GM21737 (cell line): ENCODE measurements around the gene GALNT2.

Experiments
- ATAC-seq: cut with Tn5 transposase; IDR thresholded peaks from one replicate; pipeline ENCODE4 v1.9.1; 2021; ENCODE audit warnings: mild to moderate bottlenecking, moderate library complexity; ENCODE audit not compliant: unreplicated experiment

The GALNT2 gene

DNA sequence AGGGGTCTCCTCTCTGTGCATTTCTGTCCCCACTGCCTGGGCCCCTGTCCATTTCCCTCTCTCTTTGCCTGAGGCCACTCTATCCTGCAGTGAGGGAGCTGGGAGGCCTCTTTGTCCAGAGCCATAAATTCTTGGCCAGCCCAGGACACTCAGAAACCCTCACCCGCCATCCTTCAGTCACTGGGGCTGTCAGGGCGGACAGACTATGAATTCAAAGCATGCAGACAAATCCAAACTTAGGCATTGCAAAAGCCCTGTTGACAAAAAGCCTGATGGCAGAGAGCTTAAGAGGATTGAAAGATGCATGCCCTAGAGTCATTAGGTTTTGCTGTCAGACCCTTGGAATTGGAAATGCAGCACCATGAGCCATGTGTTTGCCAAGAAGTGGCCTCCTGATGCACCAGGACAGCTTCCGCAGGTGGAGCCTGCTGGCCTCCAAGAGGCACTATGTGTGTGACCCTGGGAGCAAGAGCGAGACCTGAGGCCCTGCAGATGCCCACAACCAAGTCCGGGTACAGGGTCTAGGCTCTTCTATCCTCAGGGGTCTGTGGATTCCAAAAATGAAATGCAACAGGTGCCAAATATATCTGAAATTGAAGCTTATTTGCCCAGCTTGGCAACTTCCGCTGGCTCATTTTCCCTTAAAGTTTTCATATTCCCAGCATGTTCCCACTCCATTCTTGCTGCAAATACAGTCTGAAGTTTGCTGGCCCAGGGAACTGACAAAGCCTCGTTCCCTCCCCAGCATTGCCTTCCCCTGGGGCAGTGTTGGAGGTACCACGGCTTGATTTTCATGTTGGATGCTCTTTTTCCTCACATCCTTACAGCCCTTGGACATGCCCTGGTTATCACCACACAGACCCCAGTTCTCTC, 181.2 kb downstream of the GALNT2 start:
- ATAC-seq = no peak

DNA sequence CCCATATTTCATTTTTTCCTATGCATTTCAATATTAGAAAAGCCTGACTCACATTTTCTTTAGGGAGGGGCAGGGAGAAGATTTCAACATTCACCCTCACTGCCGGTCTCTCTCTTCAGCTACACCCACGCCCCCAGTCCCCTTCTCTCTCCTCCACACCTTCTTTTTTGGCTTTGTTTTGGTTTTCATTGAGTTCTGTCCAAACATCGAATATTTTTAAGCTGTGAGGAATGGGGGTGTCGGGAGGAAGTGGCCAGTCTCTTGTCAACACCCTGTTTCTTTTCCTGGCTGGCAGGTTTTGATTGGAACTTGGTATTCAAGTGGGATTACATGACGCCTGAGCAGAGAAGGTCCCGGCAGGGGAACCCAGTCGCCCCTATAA, 181.8 kb downstream of the GALNT2 start:
- no peak for ATAC-seq

DNA sequence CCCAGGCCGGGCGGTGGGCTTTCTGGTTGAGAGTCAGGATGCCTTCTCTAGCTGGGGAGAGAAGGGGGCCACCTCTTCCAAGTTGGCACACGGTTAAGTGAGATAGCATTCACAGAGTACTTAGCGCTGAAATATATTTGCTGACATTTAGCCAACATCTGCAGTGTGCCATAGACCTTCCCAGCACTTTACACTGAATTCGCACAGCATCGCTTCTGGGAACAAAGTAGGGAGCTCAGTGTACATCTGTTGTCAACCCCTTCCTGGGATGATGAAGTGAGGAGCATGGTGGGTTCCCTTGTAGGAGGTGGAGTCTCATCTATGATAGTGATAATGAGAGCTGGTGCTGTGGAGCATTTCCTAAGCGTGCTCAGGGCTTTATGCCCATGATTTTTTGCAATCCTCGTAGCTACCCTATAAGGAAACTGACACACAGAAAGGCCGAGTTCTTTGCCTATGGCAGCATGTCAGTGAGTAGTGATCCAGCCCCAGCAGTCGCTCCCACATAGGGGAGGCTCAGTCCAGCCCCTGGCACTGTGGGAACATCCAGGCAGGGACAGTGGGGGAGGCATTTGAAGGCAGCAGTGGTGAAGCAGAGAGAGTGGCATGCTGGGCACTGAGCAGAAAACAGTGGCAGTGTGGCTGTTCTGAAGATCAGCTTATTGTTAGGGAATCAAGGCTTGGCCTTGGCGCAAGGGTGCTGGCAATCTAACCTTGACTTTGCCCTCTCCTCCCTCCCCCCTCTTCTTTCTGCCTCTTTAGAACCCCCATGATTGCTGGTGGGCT, 182.8 kb downstream of the GALNT2 start:
- no peak for ATAC-seq

DNA sequence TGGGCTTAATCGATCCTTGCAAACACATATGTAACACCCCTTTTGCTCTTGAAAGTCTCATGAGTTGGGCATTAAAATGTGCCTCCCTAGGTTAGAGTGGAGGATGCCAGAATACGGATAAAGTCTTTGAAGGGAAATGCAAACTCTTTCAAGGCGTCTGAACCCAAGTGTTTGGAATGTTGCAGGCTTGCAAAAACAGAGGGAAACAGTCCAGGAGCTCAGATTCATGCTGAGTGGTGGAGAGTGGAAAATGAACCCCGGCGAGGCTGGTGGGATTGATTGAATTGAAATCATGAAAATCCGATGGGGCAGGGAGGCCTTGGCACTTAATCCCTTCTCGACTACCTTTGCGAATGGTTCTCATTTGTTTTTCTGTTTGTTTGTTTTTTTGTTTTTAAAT, 183.6 kb downstream of the GALNT2 start:
- no peak for ATAC-seq

DNA sequence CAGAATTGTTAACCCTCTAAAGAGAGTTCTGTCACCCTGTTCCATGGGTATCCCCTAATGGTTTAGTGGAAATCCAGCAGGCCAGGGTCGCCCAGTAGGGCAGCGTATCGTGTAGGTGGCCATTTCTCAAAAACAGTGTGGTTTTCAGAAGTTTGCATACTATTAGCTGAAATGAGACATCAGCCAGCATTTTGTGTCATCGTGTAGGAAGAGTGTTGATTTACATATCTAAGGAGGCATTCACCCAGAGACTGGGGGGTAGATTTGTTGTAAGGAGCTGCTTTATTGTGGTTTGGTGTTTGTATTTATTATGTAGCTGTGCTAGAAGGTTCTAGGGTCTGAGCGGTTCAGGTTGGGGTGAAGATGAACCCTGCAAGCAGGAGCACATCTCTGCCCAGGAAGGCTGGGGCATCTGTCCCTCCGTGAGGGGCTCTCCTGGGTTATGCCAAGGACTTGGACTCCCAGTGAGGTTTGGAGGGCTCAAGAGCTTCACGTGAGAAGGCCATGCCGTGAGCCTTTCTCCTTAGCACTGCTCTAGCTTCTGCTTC, 184.7 kb downstream of the GALNT2 start:
- ATAC-seq = no peak

DNA sequence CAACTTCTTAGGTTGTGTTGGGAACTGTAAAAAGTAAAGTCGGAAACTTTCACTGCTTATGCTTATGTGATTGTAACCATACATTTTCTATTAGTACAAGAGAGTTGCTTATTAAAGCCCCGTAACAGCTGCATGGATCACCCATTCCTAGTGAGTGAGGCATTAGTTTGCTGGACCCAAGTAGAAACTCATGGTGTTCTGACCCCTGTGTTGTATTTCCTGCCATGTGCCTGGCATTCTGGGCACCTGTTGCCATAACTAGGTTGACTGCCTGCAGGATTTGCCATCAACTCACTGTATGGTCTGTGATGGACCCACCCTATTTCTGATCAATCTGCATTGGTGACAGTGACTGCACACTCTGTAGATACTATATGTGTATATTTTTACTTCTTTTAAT, 186.1 kb downstream of the GALNT2 start:
- ATAC-seq = no peak

DNA sequence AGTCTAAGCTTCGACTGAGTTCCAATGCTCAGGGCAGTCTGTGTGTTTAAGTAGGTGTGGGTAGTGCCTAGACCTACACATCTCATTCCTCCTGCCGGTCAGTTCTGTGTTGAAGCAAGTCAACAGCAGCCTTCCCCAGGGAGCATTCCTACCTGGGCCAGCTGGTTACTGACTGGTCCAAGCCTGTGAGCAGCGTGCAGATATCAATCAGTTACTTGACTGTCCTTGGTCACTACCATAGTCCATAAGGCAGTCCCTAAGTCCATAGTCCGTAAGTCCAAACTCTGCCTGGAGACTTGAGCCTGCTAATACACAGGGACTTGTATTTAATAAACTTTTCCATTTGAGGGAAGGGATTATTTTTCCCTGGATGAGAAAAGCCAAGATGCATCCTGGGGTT, 187.2 kb downstream of the GALNT2 start:
- ATAC-seq = no peak

DNA sequence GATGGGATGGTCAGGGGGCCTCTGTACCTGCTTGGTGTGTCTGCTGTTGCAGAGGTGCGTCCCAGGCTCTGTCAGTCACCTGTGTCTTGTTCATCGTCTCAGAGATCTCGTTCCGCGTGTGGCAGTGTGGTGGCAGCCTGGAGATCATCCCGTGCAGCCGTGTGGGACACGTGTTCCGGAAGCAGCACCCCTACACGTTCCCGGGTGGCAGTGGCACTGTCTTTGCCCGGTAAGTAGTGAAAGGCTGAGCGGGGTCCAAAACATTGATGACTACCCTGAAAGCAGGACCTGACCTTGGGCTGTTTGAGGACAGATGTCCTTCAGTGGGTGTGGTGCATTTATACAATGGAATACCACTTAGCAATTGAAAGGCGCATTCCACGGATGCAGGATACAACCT, 188.1 kb downstream of the GALNT2 start:
- no peak for ATAC-seq

DNA sequence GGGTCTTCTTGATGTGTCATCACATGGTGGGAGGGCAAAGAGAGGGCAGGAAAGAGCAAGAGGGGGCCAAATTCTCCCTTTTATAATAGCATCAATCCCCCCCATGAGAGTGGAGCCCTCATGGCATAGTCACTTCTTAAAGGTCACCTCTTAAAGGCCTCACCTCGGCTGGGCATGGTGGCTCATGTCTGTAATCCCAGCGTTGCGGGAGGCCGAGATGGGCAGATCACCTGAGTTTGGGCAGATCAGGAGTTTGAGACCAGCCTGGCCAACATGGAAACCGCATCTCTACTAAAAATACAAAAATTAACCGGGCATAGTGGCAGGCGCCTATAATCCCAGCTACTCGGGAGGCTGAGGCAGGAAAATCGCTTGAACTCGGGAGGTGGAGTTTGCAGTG, 189.0 kb downstream of the GALNT2 start:
- ATAC-seq = no peak

DNA sequence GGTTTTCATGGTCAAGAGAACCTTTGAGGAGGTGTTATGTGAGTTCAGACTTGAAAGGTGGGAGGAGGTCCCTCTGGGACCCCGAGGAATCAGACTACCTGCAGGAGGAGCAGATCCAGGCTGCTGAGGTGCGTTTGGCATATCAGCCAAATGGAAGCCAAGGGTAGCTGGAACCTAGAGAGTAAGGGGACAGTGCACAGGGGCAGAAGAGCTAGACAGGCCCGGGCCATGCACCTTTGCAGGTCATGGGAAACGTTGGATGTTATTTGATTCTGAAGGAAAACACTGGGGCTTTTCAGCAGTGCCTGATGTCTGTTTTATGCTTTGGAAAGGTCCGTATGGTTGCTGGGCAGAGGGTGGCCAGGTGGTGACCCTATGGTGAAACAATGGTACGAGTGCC, 189.9 kb downstream of the GALNT2 start:
- ATAC-seq = no peak

DNA sequence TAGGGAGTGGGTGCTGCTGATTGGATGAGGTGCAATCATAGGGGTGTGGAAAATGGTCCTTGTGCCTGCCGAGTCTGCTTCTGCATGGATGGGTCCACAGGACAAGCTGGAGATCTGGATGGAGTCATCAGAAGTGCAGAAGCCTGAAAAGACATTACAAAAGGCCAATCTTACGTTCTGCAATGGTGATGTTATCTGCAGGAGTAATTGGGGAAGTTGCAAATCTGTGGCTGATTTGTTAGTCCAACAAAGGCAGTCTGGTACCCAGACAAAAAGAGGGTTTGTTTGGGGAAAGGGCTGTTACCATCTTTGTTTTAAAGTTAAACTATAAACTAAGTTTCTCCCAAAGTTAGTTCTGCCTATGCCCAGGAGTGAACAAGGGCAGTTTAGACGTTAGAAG, 192.6 kb downstream of the GALNT2 start:
- ATAC-seq = no peak

DNA sequence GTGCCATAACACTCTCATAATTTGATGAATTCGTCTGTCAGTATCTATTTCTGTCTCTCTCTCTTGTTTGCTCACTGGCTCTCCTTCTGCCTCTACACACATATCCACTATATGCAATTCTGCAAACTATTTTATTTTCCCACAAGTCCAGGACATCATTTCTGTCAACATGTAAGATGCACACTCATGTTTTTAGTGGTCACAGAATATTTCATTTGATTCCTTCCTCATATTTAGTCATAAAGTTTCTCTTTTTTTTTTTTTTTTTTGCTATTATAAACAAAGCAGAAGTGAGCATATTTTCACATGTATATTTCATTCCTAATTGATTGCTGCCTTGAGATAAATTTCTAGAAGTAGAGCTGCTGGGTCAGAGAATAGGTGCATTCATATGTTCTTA, 193.8 kb downstream of the GALNT2 start:
- no peak for ATAC-seq

DNA sequence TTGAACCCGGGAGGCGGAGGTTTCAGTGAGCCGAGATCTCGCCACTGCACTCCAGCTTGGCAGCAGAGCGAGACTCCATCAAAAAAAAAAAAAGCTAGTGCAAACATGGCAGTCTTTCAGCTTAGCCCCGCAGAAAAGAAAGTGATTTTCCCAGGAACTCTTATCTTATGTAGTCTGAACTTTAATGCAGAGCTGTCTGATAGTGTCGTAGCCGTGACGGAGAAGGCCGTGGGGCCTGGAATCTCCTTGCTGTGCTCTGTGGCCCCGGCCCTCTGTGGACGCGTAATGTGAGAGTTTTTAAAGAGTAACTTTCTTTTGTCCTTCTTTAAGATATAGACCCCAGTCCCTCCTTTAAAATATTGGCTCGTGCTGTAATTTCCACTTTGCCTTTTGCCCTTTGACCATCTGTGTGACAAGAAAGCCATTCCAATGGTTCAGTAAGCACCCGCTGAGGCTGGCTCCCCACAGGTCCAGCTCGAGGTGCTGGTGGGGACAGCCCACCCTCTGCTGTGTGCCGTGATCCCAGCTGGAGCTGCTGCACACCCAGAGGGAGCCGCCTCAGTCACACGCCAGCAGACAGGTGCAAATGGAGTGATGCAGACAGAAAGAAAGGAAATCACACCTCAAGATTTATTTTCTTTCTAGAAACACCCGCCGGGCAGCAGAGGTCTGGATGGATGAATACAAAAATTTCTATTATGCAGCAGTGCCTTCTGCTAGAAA, 195.1 kb downstream of the GALNT2 start:
- ATAC-seq = no peak

DNA sequence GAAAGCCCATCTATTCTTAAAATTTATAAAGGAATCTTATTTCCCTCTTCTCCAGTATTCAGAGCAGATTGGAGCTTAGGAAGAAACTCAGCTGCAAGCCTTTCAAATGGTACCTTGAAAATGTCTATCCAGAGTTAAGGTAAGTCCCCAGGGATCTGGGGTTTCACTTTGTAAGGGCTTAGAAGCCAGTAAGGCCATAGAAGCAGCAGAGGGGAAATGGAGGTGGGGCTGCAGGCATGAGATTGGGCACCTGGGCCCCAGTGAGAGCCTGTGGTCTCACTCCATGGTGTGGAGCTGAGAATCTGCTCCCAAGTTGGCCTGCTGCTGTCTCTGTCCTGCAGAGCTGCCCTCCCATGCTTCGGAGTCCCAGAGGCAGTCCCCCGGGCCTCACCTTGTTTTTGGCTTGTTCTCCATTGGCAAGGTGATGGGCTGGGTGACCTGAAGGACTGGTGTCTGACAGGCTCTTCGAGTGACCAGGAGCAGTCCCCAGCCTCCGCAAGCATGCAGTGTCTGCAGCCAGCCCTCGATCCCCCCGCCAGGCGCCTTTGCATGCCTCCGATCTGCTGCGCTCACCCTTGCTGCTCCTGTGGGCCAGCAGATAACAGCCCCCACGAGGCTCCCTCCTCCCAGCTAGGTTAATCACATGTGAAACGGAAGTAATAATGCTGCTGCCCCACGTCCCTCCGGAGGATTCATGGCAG, 196.0 kb downstream of the GALNT2 start:
- ATAC-seq = no peak

DNA sequence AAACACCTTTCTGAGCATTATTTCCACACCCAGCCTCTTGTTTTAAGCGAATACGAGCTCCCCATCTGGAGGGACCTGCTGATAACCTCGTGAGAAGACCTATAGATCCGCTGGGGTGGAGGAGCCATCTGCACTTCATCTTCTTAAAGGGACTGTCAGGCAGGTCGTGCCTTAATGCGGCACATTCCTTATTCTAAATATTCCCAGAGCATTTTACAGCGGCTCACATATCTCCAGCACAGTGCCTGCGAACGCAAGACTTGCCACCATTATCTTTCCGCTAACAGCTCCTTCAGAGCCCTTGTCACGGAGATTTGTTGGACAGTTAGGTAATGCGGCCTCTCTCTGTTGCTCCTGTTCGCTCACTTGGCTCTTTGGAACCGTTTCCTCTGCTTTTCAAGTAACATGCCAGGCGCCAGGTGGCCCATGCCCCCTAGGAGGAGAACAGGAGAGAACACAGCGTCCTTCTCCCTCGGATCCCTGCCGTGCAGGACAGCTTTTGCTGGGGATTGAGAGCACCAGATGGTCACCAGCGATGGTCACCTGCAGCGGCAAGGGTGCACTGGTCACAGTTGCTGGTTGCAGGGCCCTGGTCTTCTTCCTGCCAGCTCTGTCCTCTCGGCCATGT, 196.6 kb downstream of the GALNT2 start:
- ATAC-seq = no peak

DNA sequence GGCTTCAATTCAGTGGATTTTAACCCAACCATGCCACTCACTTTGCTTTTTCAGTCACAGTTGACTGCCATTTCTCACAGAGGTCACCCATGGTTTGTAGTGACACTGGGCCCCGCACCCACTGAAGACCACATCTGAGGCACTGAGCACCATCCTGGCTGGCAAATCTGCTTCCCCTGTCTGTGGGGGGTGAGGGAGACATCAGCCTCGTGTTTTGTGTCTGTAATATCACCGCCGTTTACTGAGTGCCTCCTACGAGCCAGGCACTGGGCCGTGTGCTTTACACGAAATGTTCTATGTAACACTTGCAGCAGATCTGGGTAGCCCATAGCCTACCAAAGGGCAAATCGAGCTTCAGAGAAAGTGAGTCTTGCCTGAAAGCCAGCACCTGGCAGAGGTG, 197.3 kb downstream of the GALNT2 start:
- no peak for ATAC-seq

DNA sequence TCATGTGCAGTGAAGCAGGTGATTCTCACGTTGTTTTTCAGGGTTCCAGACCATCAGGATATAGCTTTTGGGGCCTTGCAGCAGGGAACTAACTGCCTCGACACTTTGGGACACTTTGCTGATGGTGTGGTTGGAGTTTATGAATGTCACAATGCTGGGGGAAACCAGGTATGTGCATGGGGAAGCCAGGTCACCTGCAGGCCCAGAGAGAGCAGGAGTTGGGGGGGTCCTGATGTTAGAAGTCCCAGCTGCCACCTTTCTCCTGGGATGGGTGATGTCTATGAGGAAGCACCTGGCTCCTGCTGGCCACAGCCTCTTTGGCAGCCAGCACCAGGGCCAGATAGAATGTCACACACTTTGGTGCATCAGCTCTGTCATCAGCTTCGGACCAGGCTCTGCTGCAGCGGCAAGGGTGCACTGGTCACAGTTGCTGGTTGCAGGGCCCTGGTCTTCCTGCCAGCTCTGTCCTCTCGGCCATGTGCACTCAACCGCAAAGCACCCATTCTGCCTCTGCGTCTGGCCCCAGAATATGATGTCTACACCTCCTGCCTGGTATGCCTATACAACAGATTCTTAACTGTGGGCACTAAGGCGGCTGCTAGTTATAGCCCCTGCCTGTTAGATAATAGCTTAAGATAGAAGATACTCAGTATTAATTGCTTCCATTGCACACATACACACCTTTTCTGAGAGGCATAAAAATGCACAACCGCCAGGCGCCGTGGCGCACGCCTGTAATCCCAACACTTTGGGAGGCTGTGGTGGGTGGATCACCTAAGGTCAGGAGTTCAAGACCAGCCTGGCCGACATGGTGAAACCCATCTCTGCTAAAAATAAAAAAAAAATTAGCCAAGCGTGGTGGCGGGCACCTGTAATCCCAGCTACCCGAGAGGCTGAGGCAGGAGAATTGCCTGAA, 198.4 kb downstream of the GALNT2 start:
- ATAC-seq = no peak

DNA sequence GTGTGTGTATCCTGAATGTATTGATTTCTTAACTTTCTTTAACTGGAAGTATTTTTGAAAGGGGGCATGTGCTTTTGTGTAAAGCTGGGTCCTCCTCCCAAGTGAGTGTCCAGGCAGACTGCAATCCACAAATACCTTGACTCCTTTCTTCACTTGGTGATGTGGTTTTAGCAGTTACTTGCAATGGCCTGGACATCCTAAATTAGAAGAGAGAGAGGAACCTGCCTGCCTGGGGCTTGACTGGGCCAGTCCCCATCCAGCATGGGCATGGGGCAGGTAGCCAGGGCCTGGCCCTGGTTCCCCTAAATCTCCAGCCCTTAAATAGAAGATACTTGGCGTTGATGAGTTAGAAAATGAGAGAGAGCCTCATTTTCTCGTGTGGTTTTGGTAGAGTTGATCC, 199.4 kb downstream of the GALNT2 start:
- no peak for ATAC-seq

DNA sequence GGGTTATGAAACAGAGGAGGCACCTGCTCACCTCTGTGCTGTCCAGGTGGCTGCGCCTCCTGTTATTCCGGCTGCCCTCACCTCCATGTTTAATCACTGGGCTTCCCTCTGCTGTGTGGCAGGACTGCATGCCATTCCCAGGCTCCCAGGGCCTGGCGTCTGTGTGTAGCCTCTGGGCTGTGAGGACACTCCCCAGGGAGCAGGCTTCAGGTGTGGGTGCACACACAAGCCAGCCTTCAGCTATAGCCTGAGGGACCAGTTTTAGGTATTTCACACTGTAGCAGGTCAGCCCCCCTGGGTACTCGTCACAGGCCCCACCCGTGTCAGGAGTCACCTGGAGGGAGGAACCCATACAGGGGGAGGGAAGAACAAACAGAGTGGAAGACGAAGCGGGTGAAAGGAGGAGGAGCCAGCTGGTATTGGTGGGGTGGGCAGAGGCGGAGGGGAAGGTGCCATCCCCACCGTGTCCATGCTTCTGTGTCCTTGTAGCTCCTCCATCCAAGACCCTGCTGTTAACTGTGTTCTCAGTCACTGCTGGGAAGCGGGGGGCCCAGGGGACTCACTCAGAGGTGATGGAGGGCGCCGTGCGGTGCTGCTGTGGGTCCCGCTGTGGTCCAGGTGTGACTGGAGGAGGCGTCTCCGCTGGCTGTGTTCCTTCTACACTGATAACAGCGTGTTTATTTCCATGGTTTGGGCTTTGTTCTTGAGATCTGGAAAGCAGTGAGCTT, 200.5 kb downstream of the GALNT2 start:
- no peak for ATAC-seq
